GM19193 (cell line): ENCODE data around the gene MCAM.

ENCODE experiments used
- POLR2A ChIP-seq: IDR thresholded peaks from 4 replicates; pipeline ENCODE4 v1.6.1; 2011; ENCODE audit not compliant: insufficient read depth, insufficient read length; ENCODE audit errors: extremely low read depth

The MCAM gene

GRCh38 chr11:119316729-119317591 is at the start of gene MCAM:
MCAM (minus strand) TSS chr11:119317130; CDS start chr11:119317101, 29 bp downstream.
- TF ChIP-seq POLR2A, result peak; percentile 41

GRCh38 chr11:119365071-119365591 is 48.2 kb upstream of the MCAM start:
- TF ChIP-seq POLR2A, result no peak

- TF ChIP-seq POLR2A, result no peak
Measured at GRCh38 chr11:119363851-119364590, 47.1 kb upstream of the MCAM start.

GRCh38 chr11:119363081-119363850 is 46.3 kb upstream of the MCAM start:
- no peak for TF ChIP-seq POLR2A

GRCh38 chr11:119362741-119363080 is 45.8 kb upstream of the MCAM start:
- no peak for TF ChIP-seq POLR2A

- TF ChIP-seq POLR2A, result no peak
Measured at GRCh38 chr11:119361941-119362725, 45.2 kb upstream of the MCAM start.

GRCh38 chr11:119361056-119361787 is 44.3 kb upstream of the MCAM start:
- TF ChIP-seq POLR2A, result no peak

GRCh38 chr11:119359365-119360214 is 42.7 kb upstream of the MCAM start:
- TF ChIP-seq POLR2A, result no peak

- TF ChIP-seq POLR2A, result no peak
Measured at GRCh38 chr11:119357074-119357473, 40.1 kb upstream of the MCAM start.

- TF ChIP-seq POLR2A, result no peak
Measured at GRCh38 chr11:119356349-119357031, 39.6 kb upstream of the MCAM start.

- TF ChIP-seq POLR2A, result no peak
Measured at GRCh38 chr11:119355091-119355843, 38.3 kb upstream of the MCAM start.
